Measurements from ENCODE around the gene ENO1. TPM values are rescaled to one million over a fixed set of nuclear protein-coding genes. Genes with fewer than 3 reads are reported as not detected.
A peak's percentile ranks its signal among the peaks of the same experiment; 100 is the strongest.
"Not testable (repeated sequence)": the region's sequence is repeated elsewhere in the genome, so short reads cannot be mapped to it uniquely, and the experiment has no call there.

ENO1 gene
- polyA plus RNA-seq (2013, experiment 1 of 2): 1,715 TPM
- 1,820 TPM for polyA plus RNA-seq (2013, experiment 2 of 2)

GRCh38 chr1:8878448-8878697, at the start of gene ENO1:
Gene ENO1, minus strand, starts transcription at chr1:8878686. Its CDS starts 3,778 bp downstream, at chr1:8874908.
- H3K9me3 ChIP-seq (ENCODE audit: insufficient read depth, low read depth, low read length): no peaks in the 10 kb centered on the region
- H3K36me3 ChIP-seq (ENCODE audit: insufficient read depth, low read length): peaks cover 31% of the 10 kb centered on the region
- H3K4me1 ChIP-seq (ENCODE audit: insufficient read depth, low read length): peaks cover 41% of the 10 kb centered on the region
- H3K4me3 ChIP-seq (ENCODE audit: low read length): peak within 1 kb of the TSS; percentile 96
- H3K27me3 ChIP-seq (ENCODE audit: insufficient read depth, low read length): 0 out of 2 replicates have a peak, but pooled peaks cover 4% of the 10 kb centered on the region
- peak within 1 kb of the TSS; percentile 97 for H3K27ac ChIP-seq (ENCODE audit: low read depth, low read length)
- WGBS: 0% methylated on average over 24 of the region's 24 CpGs
- H3K9ac ChIP-seq (ENCODE audit: low read depth, low read length): peak within 1 kb of the TSS; percentile 99

GRCh38 chr1:8926707-8927694, 48.5 kb upstream of the ENO1 start:
- H3K36me3 ChIP-seq (ENCODE audit: insufficient read depth, low read length): no peaks in the 10 kb centered on the region
- no peak overlapping the region for H3K27ac ChIP-seq (ENCODE audit: low read depth, low read length)
- 92% methylated on average over 12 of the region's 12 CpGs for WGBS
- no peaks in the 10 kb centered on the region for H3K9me3 ChIP-seq (ENCODE audit: insufficient read depth, low read depth, low read length)
- no peak overlapping the region for H3K4me3 ChIP-seq (ENCODE audit: low read length)
- H3K4me1 ChIP-seq (ENCODE audit: insufficient read depth, low read length): no peaks in the 10 kb centered on the region
- no peak overlapping the region for H3K9ac ChIP-seq (ENCODE audit: low read depth, low read length)
- H3K27me3 ChIP-seq (ENCODE audit: insufficient read depth, low read length): no peaks in the 10 kb centered on the region

GRCh38 chr1:8925960-8926359, 47.5 kb upstream of the ENO1 start:
- H3K27me3 ChIP-seq (ENCODE audit: insufficient read depth, low read length): no peaks in the 10 kb centered on the region
- H3K4me1 ChIP-seq (ENCODE audit: insufficient read depth, low read length): no peaks in the 10 kb centered on the region
- H3K4me3 ChIP-seq (ENCODE audit: low read length): no peak overlapping the region
- H3K27ac ChIP-seq (ENCODE audit: low read depth, low read length): no peak overlapping the region
- no peaks in the 10 kb centered on the region for H3K36me3 ChIP-seq (ENCODE audit: insufficient read depth, low read length)
- no peak overlapping the region for H3K9ac ChIP-seq (ENCODE audit: low read depth, low read length)
- H3K9me3 ChIP-seq (ENCODE audit: insufficient read depth, low read depth, low read length): no peaks in the 10 kb centered on the region
- 92% methylated on average over 9 of the region's 9 CpGs for WGBS

GRCh38 chr1:8925406-8925805, 46.9 kb upstream of the ENO1 start:
- Histone ChIP-seq H3K9ac (ENCODE audit: low read depth, low read length) (no peak overlapping the region), H3K4me3 (ENCODE audit: low read length) (no peak overlapping the region), H3K9me3 (ENCODE audit: insufficient read depth, low read depth, low read length) (no peaks in the 10 kb centered on the region), H3K36me3 (ENCODE audit: insufficient read depth, low read length) (no peaks in the 10 kb centered on the region), H3K4me1 (ENCODE audit: insufficient read depth, low read length) (no peaks in the 10 kb centered on the region), H3K27ac (ENCODE audit: low read depth, low read length) (no peak overlapping the region), H3K27me3 (ENCODE audit: insufficient read depth, low read length) (no peaks in the 10 kb centered on the region)
- WGBS: 87% methylated on average over 2 of the region's 2 CpGs

- H3K36me3 ChIP-seq (ENCODE audit: insufficient read depth, low read length): no peaks in the 10 kb centered on the region
- H3K9ac ChIP-seq (ENCODE audit: low read depth, low read length): no peak overlapping the region
- no peak overlapping the region for H3K27ac ChIP-seq (ENCODE audit: low read depth, low read length)
- no peaks in the 10 kb centered on the region for H3K9me3 ChIP-seq (ENCODE audit: insufficient read depth, low read depth, low read length)
- no peaks in the 10 kb centered on the region for H3K27me3 ChIP-seq (ENCODE audit: insufficient read depth, low read length)
- H3K4me1 ChIP-seq (ENCODE audit: insufficient read depth, low read length): no peaks in the 10 kb centered on the region
- H3K4me3 ChIP-seq (ENCODE audit: low read length): no peak overlapping the region
- 93% methylated on average over 9 of the region's 9 CpGs for WGBS
Measured at GRCh38 chr1:8922962-8923361, 44.5 kb upstream of the ENO1 start.

DNA sequence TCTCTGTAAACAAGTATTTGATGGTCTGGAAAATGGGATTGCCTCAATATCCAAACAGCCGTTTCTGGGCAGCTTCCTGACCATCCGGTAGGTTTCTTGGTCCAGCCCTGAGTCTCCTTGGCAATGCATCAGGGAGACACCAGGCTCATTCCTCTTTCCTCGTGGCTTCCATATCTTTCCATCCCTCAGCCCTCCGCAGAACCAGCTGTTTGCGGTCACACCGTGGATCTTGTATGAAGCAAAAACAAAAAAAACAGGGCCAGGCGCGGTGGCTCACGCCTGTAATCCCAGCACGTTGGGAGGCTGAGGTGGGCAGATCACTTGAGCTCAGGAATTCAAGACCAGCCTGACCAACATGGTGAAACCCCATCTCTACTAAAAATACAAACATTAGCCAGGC, 39.0 kb upstream of the ENO1 start:
- not testable (repeated sequence) for H3K9me3 ChIP-seq (ENCODE audit: insufficient read depth, low read depth, low read length); H3K4me3 ChIP-seq (ENCODE audit: low read length); H3K36me3 ChIP-seq (ENCODE audit: insufficient read depth, low read length); H3K27ac ChIP-seq (ENCODE audit: low read depth, low read length); H3K27me3 ChIP-seq (ENCODE audit: insufficient read depth, low read length); H3K9ac ChIP-seq (ENCODE audit: low read depth, low read length)
- peaks cover 20% of the 10 kb centered on the region for H3K4me1 ChIP-seq (ENCODE audit: insufficient read depth, low read length)
- WGBS: 95% methylated on average over 10 of the region's 10 CpGs

- Histone ChIP-seq H3K9ac (ENCODE audit: low read depth, low read length) (no peak overlapping the region), H3K4me1 (ENCODE audit: insufficient read depth, low read length) (peaks cover 20% of the 10 kb centered on the region), H3K36me3 (ENCODE audit: insufficient read depth, low read length) (no peaks in the 10 kb centered on the region), H3K27me3 (ENCODE audit: insufficient read depth, low read length) (no peaks in the 10 kb centered on the region), H3K9me3 (ENCODE audit: insufficient read depth, low read depth, low read length) (peaks cover 3% of the 10 kb centered on the region), H3K27ac (ENCODE audit: low read depth, low read length) (peak overlapping the region; percentile 16; the same call in 1 of the 2 replicates), H3K4me3 (ENCODE audit: low read length) (no peak overlapping the region)
- 11% methylated on average over 3 of the region's 3 CpGs for WGBS
Measured at GRCh38 chr1:8915446-8915845, 37.0 kb upstream of the ENO1 start.

GRCh38 chr1:8914466-8914865, 36.0 kb upstream of the ENO1 start:
- peak overlapping the region; percentile 16; the same call in 1 of the 2 replicates for H3K27ac ChIP-seq (ENCODE audit: low read depth, low read length)

DNA sequence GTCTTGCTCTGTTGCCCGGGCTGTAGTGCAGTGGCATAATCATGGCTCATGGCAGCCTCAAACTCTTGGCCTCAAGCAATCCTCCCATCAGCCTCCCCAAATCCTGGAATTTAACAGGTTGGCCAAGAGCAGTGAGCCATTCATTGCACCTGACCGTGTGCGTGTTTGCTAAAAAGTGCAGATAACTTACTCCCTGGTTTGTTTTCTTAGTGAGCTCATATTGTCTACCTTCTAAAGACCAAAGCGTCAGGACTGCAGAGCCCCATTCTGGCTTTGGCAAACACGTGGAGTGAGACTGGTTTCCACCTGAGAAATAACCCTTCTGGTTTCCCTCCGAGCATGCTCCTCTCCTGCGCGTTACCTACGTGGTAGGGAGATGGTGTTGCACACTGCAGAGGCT, 35.0 kb upstream of the ENO1 start:
- H3K9ac ChIP-seq (ENCODE audit: low read depth, low read length): no peak overlapping the region
- 91% methylated on average over 9 of the region's 9 CpGs for WGBS
- peaks cover 22% of the 10 kb centered on the region for H3K4me1 ChIP-seq (ENCODE audit: insufficient read depth, low read length)
- no peaks in the 10 kb centered on the region for H3K36me3 ChIP-seq (ENCODE audit: insufficient read depth, low read length)
- no peak overlapping the region for H3K4me3 ChIP-seq (ENCODE audit: low read length)
- peaks cover 3% of the 10 kb centered on the region for H3K9me3 ChIP-seq (ENCODE audit: insufficient read depth, low read depth, low read length)
- no peak overlapping the region; the same call in 1 of the 2 replicates for H3K27ac ChIP-seq (ENCODE audit: low read depth, low read length)
- no peaks in the 10 kb centered on the region for H3K27me3 ChIP-seq (ENCODE audit: insufficient read depth, low read length)

More at GRCh38 chr1:8914466-8914865, 36.0 kb upstream of the ENO1 start:
- Histone ChIP-seq H3K9ac (ENCODE audit: low read depth, low read length) (no peak overlapping the region), H3K27me3 (ENCODE audit: insufficient read depth, low read length) (no peaks in the 10 kb centered on the region), H3K9me3 (ENCODE audit: insufficient read depth, low read depth, low read length) (peaks cover 3% of the 10 kb centered on the region), H3K4me3 (ENCODE audit: low read length) (no peak overlapping the region), H3K4me1 (ENCODE audit: insufficient read depth, low read length) (peaks cover 20% of the 10 kb centered on the region), H3K36me3 (ENCODE audit: insufficient read depth, low read length) (no peaks in the 10 kb centered on the region)
- WGBS: 68% methylated on average over 7 of the region's 7 CpGs

DNA sequence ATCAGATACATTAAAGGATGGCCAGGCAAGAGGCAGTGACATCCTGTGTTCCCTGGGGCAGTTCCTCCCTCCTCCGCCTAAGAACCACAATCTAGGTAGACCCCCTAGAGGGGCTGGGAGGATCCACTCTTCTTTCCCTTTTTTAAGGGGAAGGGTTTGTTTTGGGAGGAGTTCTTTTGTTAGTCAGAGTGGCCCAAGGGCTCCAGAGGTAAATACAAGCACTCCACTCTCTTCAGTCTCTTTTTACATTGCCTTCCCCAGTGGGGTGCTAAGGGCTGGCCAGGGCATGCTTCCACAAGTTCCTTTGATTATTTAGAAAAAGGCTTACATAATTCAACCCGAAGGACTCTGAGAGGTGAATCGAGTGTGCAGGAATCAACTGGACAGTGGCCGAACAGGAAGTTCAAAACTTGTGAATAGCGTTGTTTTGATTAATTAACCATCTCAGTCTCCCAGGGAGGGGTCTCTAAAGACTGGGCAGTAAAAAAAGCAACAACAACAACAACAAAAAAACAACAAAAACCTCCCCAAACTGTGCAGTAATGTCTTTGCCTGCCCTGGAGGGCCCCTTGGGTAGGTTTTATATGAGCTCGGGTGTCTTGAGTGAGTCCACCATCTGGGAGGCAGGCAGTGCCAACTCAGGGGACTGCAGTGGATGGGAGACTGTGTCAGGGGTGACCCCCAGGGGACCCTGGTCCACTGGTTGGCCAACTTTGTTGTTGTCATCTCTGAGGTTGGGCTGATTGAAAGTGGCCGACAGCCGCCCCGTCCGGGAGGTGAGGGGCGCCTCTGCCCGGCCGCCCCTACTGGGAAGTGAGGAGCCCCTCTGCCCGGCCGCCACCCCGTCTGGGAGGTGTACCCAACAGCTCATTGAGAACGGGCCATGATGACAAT, 33.2 kb upstream of the ENO1 start:
- 74% methylated on average over 9 of the region's 17 CpGs for WGBS
- Histone ChIP-seq H3K9me3 (ENCODE audit: insufficient read depth, low read depth, low read length) (peaks cover 3% of the 10 kb centered on the region), H3K4me1 (ENCODE audit: insufficient read depth, low read length) (peaks cover 29% of the 10 kb centered on the region), H3K36me3 (ENCODE audit: insufficient read depth, low read length) (no peaks in the 10 kb centered on the region), H3K27ac (ENCODE audit: low read depth, low read length) (peak overlapping the region; percentile 74; the same call in 1 of the 2 replicates), H3K4me3 (ENCODE audit: low read length) (no peak overlapping the region), H3K27me3 (ENCODE audit: insufficient read depth, low read length) (no peaks in the 10 kb centered on the region), H3K9ac (ENCODE audit: low read depth, low read length) (no peak overlapping the region)

DNA sequence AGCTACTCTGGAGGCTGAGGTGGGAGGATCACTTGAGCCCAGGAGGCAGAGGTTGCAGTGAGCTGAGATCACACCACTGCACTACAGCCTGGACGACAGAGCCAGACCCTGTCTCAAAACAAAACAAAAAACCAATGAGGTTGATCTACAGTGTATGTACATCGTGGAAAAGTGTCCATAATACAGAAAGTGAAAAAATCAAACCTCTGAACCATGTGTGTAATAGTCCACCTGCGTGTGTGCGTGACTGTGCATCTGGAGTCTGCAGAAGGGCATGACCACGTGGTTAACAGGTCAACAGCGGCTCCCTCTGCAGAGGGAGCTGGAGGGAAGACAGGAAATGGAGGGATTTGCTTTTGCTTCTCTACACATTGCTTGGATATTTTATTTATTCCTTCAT, 32.4 kb upstream of the ENO1 start:
- no peaks in the 10 kb centered on the region for H3K36me3 ChIP-seq (ENCODE audit: insufficient read depth, low read length)
- H3K27ac ChIP-seq (ENCODE audit: low read depth, low read length): peak overlapping the region; percentile 9; the same call in 1 of the 2 replicates
- H3K27me3 ChIP-seq (ENCODE audit: insufficient read depth, low read length): no peaks in the 10 kb centered on the region
- 74% methylated on average over 6 of the region's 6 CpGs for WGBS
- H3K9ac ChIP-seq (ENCODE audit: low read depth, low read length): no peak overlapping the region
- H3K9me3 ChIP-seq (ENCODE audit: insufficient read depth, low read depth, low read length): peaks cover 3% of the 10 kb centered on the region
- peaks cover 26% of the 10 kb centered on the region for H3K4me1 ChIP-seq (ENCODE audit: insufficient read depth, low read length)
- no peak overlapping the region for H3K4me3 ChIP-seq (ENCODE audit: low read length)

Data from HUES64 (cell line).